RPMI8226 (cell line): Measurements from ENCODE around the gene KLHL13.
"Not testable (repeated sequence)": the region's sequence is repeated elsewhere in the genome, so short reads cannot be mapped to it uniquely, and the experiment has no call there.

Source experiments
- DNase-seq: peaks from one replicate; pipeline ENCODE4 v3.0.0-alpha.2; 2015

KLHL13 gene

DNA sequence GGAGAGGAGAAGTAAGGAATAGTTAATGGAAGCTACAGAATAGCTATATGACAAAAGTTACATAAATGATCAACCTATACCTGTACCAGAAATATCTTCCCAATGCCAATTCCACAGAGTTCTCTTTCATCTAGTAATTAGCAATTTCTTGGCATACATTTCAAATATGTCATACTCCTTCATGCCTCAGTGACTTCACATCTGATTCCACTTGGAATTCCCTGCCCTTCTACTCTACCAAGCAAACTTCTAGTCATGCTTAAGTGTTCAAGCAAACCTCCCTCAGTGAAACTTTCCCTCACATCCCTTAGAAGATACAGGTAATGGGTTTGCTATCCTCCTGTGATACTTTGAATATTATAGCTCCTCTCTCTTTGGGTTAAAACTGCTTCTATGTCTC lies 127.1 kb downstream of the KLHL13 start:
- DNase-seq: no peak

- DNase-seq: no peak
Observed at GRCh38 chrX:117987373-117987772, 129.2 kb downstream of the KLHL13 start.

GRCh38 chrX:117985241-117985640 lies 131.4 kb downstream of the KLHL13 start:
- DNase-seq: no peak

DNA sequence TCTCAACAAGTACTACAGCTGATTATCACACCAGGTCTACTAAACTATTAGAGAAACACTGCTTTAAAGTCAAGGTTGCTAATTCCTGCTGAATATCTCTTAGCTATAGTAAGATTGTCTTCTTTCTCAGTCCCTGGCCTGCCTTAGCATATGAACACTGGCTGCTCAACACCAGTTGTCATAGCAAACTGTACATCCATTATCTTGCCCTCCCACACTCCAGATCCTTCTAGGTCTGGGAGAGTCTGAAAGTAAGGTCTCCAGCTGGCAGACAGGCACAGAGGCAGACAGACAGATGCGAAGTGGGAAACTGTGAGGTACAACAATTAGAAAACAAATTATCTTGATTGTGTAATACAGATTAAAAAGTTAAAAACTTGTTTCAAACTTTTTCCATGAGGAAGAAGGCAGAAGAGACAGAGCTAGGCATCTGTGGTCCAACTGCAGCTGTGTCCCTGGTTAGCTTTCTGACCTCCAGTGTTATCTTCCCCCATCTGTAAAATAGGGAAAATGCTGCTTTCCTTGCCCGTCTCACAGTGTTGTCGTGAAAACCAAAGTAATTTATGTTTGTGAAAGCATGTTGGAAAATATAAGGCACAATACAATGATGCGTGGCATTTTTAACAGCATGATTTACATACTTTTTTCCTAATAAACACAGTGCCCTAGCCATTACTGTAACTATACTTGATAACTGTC lies 133.8 kb downstream of the KLHL13 start:
- DNase-seq: no peak

GRCh38 chrX:117978402-117978801 lies 138.2 kb downstream of the KLHL13 start:
- no peak for DNase-seq

- DNase-seq: no peak
Observed at GRCh38 chrX:117977526-117977925, 139.1 kb downstream of the KLHL13 start.

- DNase-seq: no peak
Observed at GRCh38 chrX:117973110-117973807, 143.4 kb downstream of the KLHL13 start.

- DNase-seq: no peak
Observed at GRCh38 chrX:117972711-117973109, 143.9 kb downstream of the KLHL13 start.

DNA sequence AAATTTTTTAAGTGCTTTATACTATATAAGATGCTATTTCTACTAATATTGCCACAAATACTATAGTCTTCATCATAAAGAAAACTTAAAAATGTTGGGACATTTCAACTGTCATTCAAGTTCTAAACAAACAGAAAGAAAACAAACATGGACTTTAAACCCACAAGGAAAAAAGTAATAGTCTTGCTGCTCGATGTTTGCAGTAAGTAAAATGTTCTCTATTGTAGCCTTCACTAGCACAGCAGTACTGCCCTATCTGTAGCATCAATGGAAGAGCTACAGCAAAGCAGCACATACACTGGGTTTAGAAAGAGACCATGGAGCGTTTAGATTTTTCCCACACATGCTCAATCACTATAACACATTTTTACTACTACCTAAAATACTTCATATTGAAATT lies 146.8 kb downstream of the KLHL13 start:
- DNase-seq: no peak

GRCh38 chrX:117969328-117969727 lies 147.3 kb downstream of the KLHL13 start:
- no peak for DNase-seq

- no peak for DNase-seq
Observed at GRCh38 chrX:117959045-117959444, 157.6 kb downstream of the KLHL13 start.

- no peak for DNase-seq
Observed at GRCh38 chrX:117957128-117957527, 159.5 kb downstream of the KLHL13 start.

GRCh38 chrX:117939296-117939695 lies 177.3 kb downstream of the KLHL13 start:
- DNase-seq: not testable (repeated sequence)

- DNase-seq: no peak
Observed at GRCh38 chrX:117936118-117936517, 180.5 kb downstream of the KLHL13 start.

GRCh38 chrX:117930116-117930515 lies 186.5 kb downstream of the KLHL13 start:
- DNase-seq: not testable (repeated sequence)

GRCh38 chrX:117919755-117920154 lies 196.9 kb downstream of the KLHL13 start:
- no peak for DNase-seq

- DNase-seq: no peak
Observed at GRCh38 chrX:117910216-117910615, 206.4 kb downstream of the KLHL13 start.

DNA sequence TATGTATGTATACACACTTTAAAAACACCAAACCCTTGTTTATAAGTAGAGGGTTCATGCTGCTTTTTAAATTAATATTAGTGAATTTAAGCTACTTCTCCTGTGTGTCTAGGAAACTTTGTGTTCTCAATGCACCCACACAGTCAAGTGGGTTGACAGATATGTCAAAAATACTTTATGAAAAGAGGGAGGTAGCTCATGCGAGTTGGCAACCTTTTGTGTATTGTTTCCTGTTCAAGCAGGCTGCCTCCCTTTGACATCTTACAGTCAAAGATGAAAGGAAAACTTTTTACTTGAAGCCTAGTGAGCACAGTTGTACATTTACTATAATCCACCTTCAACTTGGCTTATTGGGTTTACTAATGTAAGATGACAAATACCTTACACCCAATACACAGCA lies 218.4 kb downstream of the KLHL13 start:
- no peak for DNase-seq

- no peak for DNase-seq
Observed at GRCh38 chrX:117895418-117895817, 221.2 kb downstream of the KLHL13 start.

GRCh38 chrX:117892469-117892868 lies 224.1 kb downstream of the KLHL13 start:
- DNase-seq: no peak

- no peak for DNase-seq
Observed at GRCh38 chrX:117871796-117872195, 244.8 kb downstream of the KLHL13 start.

- DNase-seq: no peak
Observed at GRCh38 chrX:117860517-117860916, 256.1 kb downstream of the KLHL13 start.

DNA sequence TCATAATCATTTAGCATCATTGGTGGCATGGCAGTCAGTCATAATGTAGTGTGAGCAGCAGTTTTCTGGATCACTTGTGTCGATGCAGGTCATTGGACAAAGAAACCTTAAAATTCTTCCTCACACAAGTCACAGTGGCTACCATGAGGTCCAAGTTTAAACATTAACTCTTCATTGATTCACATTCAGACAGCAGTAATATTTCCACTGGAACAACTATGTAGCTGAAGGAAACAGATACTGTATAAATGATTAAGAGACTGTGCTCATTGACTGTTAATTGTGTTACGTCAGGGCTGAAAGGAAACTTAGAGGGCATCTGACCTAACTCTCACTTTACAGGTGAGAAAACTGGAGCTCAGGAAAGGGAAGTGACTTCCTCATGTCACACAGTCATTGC lies 261.8 kb downstream of the KLHL13 start:
- DNase-seq: no peak

GRCh38 chrX:117851025-117851424 lies 265.6 kb downstream of the KLHL13 start:
- no peak for DNase-seq
